MG63 (cell line): ENCODE data around the gene MROH8. TPM values are rescaled to one million over a fixed set of nuclear protein-coding genes. Genes with fewer than 3 reads are reported as not detected.

Experiments used
- DNase-seq: peaks from one replicate; pipeline ENCODE4 v3.0.0-alpha.2; 2020
- H3K27me3 ChIP-seq: fragments of 250-450 bp; sonication (Bioruptor Pico); 2 replicates; pipeline ENCODE4 v1.5.1; 2020; ENCODE audit warnings: mild to moderate bottlenecking, moderate library complexity
- H3K36me3 ChIP-seq: fragments of 250-450 bp; sonication (Bioruptor Pico); 2 replicates; pipeline ENCODE4 v1.5.1; 2020; ENCODE audit warnings: mild to moderate bottlenecking, moderate library complexity
- H3K4me3 ChIP-seq: fragments of 250-450 bp; sonication (Bioruptor Pico); 2 replicates; pipeline ENCODE4 v1.5.1; 2020; ENCODE audit warnings: mild to moderate bottlenecking, moderate library complexity
- H3K9me3 ChIP-seq: fragments of 250-450 bp; sonication (Bioruptor Pico); 2 replicates; pipeline ENCODE4 v1.5.1; 2020; ENCODE audit warnings: mild to moderate bottlenecking, moderate library complexity
- total RNA-seq: library from RNA; depleted of rRNA; stranded (reverse); fragments of >200 nt; shearing (Covaris generic); gene quantifications from 2 replicates; pipeline ENCODE4 v1.2.3, GENCODE V29; 2014; ENCODE audit warnings: low replicate concordance; rRNA removed

MROH8 gene
- 0.63 TPM in 1 of 2 replicates, not detected in the other for total RNA-seq

DNA sequence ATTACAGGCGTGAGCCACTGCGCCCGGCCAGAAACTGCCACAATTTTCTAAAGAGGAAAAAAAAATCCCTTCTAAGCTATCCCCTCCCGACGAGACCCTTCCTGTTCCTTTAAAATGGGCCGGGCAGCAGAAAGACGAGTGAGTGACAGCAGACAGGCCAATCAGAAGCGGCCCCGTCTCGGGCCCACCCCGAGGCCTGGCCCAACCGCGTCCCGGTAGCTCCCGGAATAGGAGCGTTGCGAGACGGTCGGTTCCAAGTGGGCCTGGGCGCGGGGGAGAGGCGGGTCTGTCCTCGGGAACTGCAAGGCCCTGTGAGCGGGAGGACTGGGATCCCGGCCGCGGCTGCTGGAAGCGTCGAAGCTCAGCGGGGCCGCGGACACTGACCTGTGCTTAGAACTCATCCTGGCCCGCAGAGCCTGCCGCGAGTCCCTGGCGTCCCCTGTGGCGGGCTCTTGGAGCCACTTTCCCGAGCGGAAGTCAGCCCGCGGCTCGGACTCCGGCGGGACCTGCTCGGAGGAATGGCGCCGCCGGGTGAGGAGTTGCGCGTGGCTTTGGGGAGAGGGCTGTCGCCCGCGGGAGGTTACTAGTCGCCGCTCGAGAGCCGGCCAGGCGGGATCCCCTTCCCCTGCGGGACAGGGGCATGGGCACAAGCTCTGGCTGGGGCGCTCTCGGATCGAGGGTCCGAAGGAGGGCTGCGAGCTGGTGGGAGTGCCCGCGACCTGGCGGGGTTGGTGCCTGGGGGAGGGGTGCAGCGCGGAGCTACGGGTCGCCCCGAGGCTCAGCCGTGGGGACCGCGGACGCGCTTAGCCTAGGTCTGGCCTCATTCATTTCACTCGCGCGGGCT lies at the start of gene MROH8, which contains the start of gene RPN2:
TSS of gene MROH8 (minus strand) at position 710 of the 844 bp plus-strand sequence.
TSS of gene RPN2 (plus strand) at position 492 of the 844 bp plus-strand sequence. CDS start at position 519, 27 bp downstream.
- Histone ChIP-seq H3K36me3 (peaks cover 28% of the 10 kb centered on the region), H3K27me3 (no peaks in the 10 kb centered on the region), H3K9me3 (no peaks in the 10 kb centered on the region), H3K4me3 (peak within 1 kb of the TSS; percentile 83)
- peak; percentile 100 for DNase-seq

DNA sequence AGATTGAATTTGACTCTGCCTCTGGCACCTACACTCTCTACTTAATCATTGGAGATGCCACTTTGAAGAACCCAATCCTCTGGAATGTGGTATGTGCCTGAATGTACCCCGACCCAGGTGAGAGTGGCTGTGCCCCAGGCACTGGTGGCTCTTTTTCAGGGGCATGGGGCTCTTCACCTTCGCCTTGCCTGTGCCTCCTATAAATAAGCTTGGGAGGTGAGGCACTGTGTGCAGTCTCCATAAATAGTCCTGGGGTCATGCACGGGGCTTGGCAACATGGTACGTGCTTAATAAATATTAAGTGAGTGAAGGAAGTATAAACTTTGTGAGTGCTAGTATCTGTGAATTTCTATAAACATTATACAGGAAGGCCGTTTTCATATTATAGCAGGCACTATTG lies 49.3 kb upstream of the MROH8 start:
- Histone ChIP-seq H3K36me3 (peaks cover 95% of the 10 kb centered on the region), H3K4me3 (no peak overlapping the region), H3K9me3 (no peaks in the 10 kb centered on the region), H3K27me3 (no peaks in the 10 kb centered on the region)
- no peak for DNase-seq

DNA sequence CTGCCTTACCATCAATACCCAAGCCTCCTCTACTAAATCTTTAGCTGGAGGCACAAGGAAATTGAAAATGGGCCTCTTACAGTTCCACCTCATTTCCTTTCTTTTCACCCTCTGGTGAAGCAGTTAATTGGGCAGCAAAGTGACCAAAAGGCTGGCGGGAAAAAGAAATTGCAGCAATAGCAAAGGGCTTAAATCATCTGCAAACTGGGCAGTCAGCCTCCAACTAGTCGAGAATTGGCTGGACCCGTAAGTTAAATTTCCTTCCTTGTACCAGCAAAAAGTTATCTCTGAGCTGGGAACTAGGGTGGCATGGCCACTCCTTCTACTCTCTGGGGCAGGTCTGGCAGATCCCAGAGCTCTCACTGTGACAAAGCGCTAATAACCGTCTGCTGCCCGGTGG lies 48.7 kb upstream of the MROH8 start:
- DNase-seq, result no peak
- peaks cover 90% of the 10 kb centered on the region for H3K36me3 ChIP-seq
- H3K27me3 ChIP-seq, result no peaks in the 10 kb centered on the region
- H3K4me3 ChIP-seq, result no peak overlapping the region
- H3K9me3 ChIP-seq, result no peaks in the 10 kb centered on the region

DNA sequence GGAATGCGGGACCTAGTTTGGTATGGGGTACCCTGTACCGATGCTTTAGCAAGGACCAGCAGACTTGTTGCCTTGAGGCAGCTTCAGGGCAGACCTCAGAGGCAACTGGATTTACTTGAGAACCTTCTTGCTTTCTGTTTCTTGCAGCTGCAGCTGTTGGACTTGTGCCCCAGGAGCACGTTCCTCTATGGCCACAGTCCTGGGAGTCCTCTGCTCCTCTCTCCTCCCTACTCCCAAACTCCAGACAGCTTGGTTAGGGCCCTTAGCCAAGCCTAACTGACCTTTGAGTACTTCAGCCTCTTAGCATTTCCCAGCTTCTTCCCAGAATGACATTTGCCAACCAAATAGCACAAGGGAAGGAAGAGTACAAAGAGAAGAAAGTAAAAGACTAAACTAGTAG lies 47.5 kb upstream of the MROH8 start:
- no peak for DNase-seq
- Histone ChIP-seq H3K4me3 (no peak overlapping the region), H3K36me3 (peaks cover 84% of the 10 kb centered on the region), H3K27me3 (no peaks in the 10 kb centered on the region), H3K9me3 (no peaks in the 10 kb centered on the region)

DNA sequence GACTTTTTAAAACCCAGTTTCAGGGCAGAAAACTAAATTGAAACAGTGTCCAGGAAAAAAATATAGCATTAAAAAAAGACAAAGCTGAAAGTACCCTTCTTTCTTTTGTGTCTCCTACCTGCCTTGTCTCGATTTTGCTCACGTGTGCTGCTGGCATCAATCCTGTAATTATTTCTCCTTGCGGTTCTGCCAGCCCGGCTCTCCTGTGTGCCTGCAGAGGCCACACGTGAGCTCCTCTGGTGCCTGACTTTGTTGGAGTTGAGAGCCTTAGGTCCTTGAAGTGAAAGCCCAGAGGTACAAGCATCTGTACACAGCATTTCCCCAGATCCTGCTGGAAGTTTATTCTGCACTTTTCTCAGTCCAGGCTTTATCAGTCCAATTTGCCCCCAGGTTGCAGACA lies 45.8 kb upstream of the MROH8 start:
- Histone ChIP-seq H3K36me3 (peaks cover 80% of the 10 kb centered on the region), H3K4me3 (no peak overlapping the region), H3K9me3 (no peaks in the 10 kb centered on the region), H3K27me3 (no peaks in the 10 kb centered on the region)
- DNase-seq, result no peak

DNA sequence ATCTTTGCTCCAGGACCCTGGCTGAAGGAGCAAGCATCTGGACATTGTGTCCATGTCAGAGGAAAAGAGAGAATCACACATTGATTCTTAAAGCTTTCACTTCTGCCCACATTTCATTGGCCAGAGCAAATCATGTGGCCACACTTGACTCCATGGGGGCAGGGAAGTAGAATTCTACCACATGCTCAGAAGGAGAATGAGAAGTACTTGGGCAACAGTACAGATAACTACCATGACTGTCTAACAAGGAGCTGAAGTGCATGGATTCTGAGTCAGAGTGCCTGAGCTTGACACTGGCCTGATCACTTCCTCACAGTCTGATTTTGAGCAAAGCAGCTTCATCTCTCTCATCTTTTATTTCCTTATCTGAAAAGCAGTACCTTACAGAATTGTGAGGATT lies 43.7 kb upstream of the MROH8 start:
- Histone ChIP-seq H3K36me3 (peaks cover 77% of the 10 kb centered on the region), H3K4me3 (no peak overlapping the region), H3K9me3 (no peaks in the 10 kb centered on the region), H3K27me3 (no peaks in the 10 kb centered on the region)
- peak; percentile 61 for DNase-seq

DNA sequence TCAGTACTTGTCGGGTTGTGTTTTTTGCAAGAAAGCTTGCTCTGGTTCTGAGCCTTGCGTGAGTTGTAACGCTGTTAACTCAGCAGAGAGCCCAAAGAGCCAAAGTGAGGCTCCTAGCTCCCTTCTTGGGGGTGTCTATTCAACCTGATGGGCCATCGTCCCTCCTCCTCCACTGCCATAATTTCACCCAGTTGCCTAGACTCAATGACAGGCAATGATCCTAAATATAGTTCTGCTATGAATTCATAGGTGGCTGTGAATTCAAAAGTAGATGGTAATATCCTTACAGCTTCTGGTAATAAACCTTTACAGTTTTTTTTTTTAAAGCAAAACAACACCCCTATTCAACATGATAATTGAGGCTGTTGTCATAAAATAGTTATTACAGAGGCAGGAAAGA lies 42.7 kb upstream of the MROH8 start:
- Histone ChIP-seq H3K9me3 (no peaks in the 10 kb centered on the region), H3K36me3 (peaks cover 76% of the 10 kb centered on the region), H3K4me3 (no peak overlapping the region), H3K27me3 (no peaks in the 10 kb centered on the region)
- no peak for DNase-seq

DNA sequence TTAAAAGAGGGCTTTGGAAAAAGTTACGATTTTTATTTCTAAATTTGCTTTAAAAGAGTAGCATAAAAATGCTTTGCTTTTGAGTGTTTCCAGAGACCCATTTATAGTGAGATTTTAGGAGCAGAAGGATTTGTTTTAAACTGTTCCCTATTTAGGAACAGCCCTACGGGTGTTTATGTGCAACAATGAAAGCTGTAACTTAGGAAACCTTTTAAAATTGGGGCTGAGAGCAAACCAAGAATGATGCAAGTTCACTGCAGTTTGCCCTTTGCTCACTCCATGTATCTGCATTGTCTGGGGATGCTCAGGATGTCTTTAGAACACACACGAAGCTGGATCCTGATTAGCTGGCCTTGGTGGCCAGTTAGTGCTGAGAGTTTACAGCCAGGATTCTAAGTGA lies 41.4 kb upstream of the MROH8 start:
- no peak for DNase-seq
- Histone ChIP-seq H3K4me3 (no peak overlapping the region), H3K36me3 (peaks cover 70% of the 10 kb centered on the region), H3K27me3 (no peaks in the 10 kb centered on the region), H3K9me3 (no peaks in the 10 kb centered on the region)

DNA sequence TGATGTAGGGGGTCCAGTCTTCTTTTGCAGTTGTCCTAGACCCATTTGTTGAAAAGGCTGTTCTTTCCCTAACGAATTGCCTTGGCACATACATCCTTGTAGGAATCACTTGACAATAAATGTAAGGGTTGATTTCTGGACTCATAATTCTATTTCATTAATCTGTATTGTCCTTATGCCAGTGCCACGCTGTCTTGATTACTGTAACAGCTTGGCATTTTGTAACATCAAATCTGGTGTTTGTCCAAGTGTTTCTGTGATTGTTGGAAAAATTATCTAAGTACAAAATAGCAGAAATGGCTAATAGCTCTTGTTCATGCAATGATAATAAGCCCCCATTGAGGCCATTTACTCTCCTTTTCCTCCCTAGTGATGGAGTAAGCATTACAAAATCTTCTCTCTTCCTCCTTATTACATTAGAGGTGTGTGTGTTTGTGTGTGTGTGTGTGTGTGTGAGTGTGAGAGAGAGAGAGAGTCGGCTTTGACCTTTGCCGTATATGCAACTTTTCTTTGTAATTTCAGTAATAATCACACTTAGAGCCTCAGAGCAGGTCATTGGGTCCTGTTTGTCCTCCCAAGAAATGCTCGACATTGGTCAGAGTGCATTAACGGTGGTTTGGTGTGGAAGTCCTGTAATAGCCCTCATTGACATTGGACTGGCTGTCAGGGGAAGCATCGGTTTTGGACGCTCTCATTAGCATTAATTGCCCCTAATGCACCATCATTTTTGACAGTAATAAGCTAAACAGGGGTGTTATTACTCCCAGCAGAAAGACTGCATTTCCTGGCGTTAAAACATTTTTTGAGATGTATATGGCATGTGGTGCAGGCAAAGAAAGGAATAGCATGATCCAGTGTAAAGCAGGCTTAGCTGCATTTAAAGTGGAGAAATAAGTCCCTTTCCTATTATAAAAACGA lies 40.7 kb upstream of the MROH8 start:
- Histone ChIP-seq H3K9me3 (no peaks in the 10 kb centered on the region), H3K27me3 (no peaks in the 10 kb centered on the region), H3K36me3 (peaks cover 68% of the 10 kb centered on the region), H3K4me3 (no peak overlapping the region)
- no peak for DNase-seq

DNA sequence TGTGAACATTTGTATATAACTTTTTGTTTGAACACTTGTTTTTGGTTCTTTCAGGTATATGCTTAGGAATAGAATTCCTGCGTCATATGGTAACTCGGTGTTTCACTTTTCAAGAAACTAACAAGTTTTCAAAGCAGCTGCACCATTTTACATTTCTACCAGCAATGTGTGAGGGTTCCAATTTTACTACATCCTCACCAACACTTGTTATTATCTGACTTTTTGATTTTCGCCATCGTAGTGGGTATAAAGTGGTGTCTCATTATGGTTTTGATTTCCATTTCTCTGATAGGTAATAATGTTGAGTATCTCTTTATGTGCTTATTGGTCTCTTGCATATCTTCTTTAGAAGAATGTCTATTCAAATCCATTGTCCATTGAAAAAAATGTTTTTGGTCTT lies 39.6 kb upstream of the MROH8 start:
- H3K27me3 ChIP-seq, result no peaks in the 10 kb centered on the region
- H3K4me3 ChIP-seq, result no peak overlapping the region
- H3K36me3 ChIP-seq, result peaks cover 65% of the 10 kb centered on the region
- peaks cover 3% of the 10 kb centered on the region; the same call in 1 of the 2 replicates for H3K9me3 ChIP-seq
- no peak for DNase-seq

DNA sequence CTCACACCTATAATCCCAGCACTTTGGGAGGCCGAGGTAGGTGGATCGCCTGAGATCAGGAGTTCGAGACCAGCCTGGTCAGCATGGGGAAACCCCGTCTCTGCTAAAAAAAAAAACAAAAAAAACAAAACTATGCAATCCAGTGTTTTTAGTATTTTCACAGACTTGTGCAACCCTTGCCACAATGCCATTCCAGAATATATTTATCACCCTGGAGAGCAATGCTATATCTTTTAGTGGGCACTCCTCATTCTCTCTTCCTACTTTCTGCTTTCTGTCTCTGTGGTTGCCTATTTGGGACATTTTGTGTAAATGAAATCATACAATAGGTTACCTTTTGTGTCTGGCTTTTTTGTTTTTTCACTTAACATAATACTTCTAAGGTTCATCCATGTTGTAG lies 39.1 kb upstream of the MROH8 start:
- H3K36me3 ChIP-seq, result peaks cover 65% of the 10 kb centered on the region
- no peak for DNase-seq
- no peak overlapping the region for H3K4me3 ChIP-seq
- H3K9me3 ChIP-seq, result peaks cover 3% of the 10 kb centered on the region; the same call in 1 of the 2 replicates
- H3K27me3 ChIP-seq, result no peaks in the 10 kb centered on the region

DNA sequence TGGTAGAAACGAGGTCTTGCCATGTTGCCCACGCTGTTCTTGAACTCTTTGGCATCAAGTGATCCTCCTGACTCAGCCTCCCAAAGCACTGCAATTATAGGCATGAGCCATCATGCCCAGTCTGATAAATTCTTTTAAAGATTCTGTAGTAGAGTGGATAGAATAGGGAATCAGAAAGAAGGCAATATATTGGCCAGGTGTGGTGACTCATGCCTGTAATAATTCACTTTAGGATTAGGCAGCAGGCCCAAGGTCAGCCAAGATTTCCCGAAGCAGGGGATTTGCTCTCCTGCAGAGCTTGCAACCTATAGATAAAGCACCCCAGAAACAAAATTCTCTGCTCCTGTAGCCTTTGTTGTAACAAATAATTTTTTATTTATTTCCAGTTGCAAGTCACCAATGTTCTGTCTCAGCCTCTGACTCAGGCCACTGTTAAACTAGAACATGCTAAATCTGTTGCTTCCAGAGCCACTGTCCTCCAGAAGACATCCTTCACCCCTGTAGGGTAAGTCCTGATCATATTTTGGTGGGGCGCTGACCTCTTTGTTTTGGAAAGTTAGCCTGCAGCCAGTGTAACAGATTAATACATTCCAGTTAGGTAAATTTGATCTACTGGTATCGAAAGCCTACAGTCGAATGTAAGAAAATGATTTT lies 30.4 kb upstream of the MROH8 start:
- DNase-seq, result peak; percentile 32
- Histone ChIP-seq H3K36me3 (peaks cover 92% of the 10 kb centered on the region), H3K27me3 (no peaks in the 10 kb centered on the region), H3K4me3 (no peak overlapping the region), H3K9me3 (peaks cover 3% of the 10 kb centered on the region; the same call in 1 of the 2 replicates)

DNA sequence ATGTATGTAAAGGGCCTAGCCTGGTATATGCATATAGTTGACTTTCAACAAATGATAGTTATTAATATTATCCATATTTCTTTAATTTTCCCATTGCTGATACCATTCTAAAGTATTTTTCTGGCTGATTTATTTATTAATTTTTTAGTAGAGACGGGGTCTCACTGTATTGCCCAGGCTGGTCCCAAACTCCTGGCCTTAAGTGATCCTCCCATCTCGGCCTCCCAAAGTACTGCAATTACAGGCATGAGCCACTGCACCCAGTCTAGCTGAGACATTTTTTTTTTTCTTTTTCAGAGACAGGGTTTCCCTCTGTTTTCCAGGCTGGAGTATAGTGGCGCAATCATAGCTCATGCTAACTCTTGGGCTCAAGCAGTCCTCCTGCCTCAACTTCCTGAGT lies 29.8 kb upstream of the MROH8 start:
- Histone ChIP-seq H3K27me3 (no peaks in the 10 kb centered on the region), H3K4me3 (no peak overlapping the region), H3K36me3 (peaks cover 93% of the 10 kb centered on the region), H3K9me3 (peaks cover 3% of the 10 kb centered on the region; the same call in 1 of the 2 replicates)
- no peak for DNase-seq

DNA sequence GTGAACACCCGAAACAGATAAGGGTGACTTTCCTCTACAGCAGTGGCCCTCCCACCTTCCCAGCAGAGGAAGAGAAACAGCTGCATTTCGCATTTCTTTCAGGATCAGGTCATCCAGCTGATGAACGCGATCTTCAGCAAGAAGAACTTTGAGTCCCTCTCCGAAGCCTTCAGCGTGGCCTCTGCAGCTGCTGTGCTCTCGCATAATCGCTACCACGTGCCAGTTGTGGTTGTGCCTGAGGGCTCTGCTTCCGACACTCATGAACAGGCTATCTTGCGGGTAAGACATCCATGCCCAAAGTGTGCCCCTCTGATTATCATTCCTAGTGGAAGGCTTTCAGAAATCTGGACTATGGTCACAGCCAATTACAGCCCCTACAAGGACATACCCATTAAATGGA lies 27.8 kb upstream of the MROH8 start:
- no peak overlapping the region for H3K4me3 ChIP-seq

DNA sequence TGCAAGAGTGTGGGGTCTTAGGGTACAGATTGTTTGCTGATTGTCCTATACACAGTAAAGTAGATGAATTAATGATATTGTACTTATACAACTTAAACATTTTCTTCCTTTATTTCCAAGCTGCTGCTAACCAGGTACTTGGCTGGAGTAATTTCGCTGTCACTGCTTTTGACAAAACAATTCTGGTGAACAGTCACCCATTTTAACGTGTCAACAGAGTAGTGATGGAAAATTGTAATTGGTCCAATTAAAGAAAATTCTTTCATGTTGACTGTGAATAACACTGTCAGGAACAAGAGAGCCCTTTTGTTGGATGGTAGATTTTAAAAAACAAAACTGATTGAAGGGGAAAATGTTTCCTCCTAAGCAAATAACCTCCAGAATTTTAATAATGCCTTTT lies 26.4 kb upstream of the MROH8 start:
- no peak for DNase-seq
- H3K4me3 ChIP-seq, result no peak overlapping the region
- H3K36me3 ChIP-seq, result peaks cover 88% of the 10 kb centered on the region
- H3K9me3 ChIP-seq, result no peaks in the 10 kb centered on the region
- H3K27me3 ChIP-seq, result no peaks in the 10 kb centered on the region

More for the DNA sequence above, 27.8 kb upstream of the MROH8 start:
- H3K9me3 ChIP-seq, result no peaks in the 10 kb centered on the region
- no peaks in the 10 kb centered on the region for H3K27me3 ChIP-seq
- no peak for DNase-seq
- peaks cover 90% of the 10 kb centered on the region for H3K36me3 ChIP-seq

DNA sequence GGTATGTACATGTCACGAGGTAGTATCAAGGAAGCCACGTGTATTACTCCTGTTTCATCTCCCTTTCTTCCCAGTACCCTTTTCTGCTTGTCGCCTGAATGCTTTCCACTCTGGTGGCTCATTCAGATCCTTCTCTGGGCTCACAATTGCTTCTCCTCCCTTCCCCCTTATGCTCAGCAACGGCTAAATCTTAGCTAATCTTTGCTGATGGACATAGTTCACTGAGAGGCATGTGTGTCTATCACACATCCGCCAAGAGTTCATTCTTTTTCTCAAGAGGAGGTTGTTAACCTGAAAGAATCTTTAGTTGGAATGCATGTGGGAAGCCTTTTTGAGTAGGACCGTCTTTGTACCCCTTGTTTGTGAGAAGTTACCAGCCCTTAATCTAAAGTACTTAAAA lies 25.8 kb upstream of the MROH8 start:
- Histone ChIP-seq H3K9me3 (no peaks in the 10 kb centered on the region), H3K27me3 (no peaks in the 10 kb centered on the region), H3K36me3 (peaks cover 87% of the 10 kb centered on the region), H3K4me3 (no peak overlapping the region)
- no peak for DNase-seq

DNA sequence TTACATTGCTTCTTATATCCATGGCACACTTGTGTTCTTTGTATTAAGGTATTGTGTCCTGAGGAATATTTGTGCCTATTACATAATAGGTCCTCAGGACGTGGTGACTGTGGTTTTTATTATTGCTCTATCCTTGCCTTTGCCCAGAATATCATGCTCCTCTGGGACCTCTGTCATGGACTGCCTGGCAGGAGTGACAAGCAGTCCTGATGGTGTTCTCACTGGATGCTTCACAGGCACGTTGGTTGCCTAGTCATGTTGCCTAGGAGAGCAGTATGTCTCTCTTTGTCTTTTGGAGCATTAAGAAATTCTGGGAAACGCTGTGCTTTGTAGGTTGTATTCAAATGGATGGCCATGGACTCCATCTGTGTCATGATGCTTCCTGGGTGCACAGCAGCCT lies 24.7 kb upstream of the MROH8 start:
- peaks cover 89% of the 10 kb centered on the region for H3K36me3 ChIP-seq
- H3K9me3 ChIP-seq, result no peaks in the 10 kb centered on the region
- no peaks in the 10 kb centered on the region for H3K27me3 ChIP-seq
- H3K4me3 ChIP-seq, result no peak overlapping the region
- no peak for DNase-seq
